ENCODE results near the gene MAPKBP1.

- no peak for TF ChIP-seq CTCF (tag by site-specific recombination; IDR thresholded peaks at IDR 0.05)
- TF ChIP-seq, protein P1, sequence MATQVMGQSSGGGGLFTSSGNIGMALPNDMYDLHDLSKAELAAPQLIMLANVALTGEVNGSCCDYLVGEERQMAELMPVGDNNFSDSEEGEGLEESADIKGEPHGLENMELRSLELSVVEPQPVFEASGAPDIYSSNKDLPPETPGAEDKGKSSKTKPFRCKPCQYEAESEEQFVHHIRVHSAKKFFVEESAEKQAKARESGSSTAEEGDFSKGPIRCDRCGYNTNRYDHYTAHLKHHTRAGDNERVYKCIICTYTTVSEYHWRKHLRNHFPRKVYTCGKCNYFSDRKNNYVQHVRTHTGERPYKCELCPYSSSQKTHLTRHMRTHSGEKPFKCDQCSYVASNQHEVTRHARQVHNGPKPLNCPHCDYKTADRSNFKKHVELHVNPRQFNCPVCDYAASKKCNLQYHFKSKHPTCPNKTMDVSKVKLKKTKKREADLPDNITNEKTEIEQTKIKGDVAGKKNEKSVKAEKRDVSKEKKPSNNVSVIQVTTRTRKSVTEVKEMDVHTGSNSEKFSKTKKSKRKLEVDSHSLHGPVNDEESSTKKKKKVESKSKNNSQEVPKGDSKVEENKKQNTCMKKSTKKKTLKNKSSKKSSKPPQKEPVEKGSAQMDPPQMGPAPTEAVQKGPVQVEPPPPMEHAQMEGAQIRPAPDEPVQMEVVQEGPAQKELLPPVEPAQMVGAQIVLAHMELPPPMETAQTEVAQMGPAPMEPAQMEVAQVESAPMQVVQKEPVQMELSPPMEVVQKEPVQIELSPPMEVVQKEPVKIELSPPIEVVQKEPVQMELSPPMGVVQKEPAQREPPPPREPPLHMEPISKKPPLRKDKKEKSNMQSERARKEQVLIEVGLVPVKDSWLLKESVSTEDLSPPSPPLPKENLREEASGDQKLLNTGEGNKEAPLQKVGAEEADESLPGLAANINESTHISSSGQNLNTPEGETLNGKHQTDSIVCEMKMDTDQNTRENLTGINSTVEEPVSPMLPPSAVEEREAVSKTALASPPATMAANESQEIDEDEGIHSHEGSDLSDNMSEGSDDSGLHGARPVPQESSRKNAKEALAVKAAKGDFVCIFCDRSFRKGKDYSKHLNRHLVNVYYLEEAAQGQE (tag by site-specific recombination; IDR thresholded peaks at IDR 0.05) = no peak
- no peak for TF ChIP-seq TRIM28 (IDR thresholded peaks at IDR 0.05; ENCODE audit: borderline replicate concordance, low read length)
- TF ChIP-seq ZBTB11 (tag by site-specific recombination; conservative IDR thresholded peaks at IDR 0.05; ENCODE audit: low read depth) = no peak
Observed at GRCh38 chr15:41794081-41794480, 19.8 kb downstream of the MAPKBP1 start.
